MM.1S (cell line): ENCODE data around the gene UACA.

ENCODE experiments used
- CTCF ChIP-seq: fragments of 300-600 bp; sonication (generic); IDR thresholded peaks from 2 replicates; pipeline ENCODE4 v1.5.1; 2016; ENCODE audit warnings: antibody characterized with exemption, low read length, mixed read lengths
- EZH2 ChIP-seq: fragments of 300-600 bp; sonication (generic); optimal IDR thresholded peaks from 2 replicates; pipeline ENCODE3; 2017; ENCODE audit warnings: low read depth, mild to moderate bottlenecking, antibody characterized with exemption, low read length, mixed read lengths

GRCh38 chr15:70665599-70665998 is 97.8 kb downstream of the UACA start:
- TF ChIP-seq CTCF (no peak), EZH2 (no peak)
